SJSA1 (cell line): ENCODE measurements around the gene RAP1B. TPM values are rescaled to one million over a fixed set of nuclear protein-coding genes. Genes with fewer than 3 reads are reported as not detected.

Experiments
- DNase-seq, 2 experiments: peaks; one replicate each; pipeline ENCODE4 v3.0.0-alpha.2; 2015 to 2020; ENCODE audit warnings: low spot score in 2 of 2, low read depth in 1 of 2
- H3K27ac ChIP-seq: fragments of 250-450 bp; sonication (Bioruptor Pico); 2 replicates; pipeline ENCODE4 v1.5.1; 2020; ENCODE audit warnings: mild to moderate bottlenecking, moderate library complexity
- H3K27me3 ChIP-seq: fragments of 250-450 bp; sonication (Bioruptor Pico); replicated peaks from 2 replicates; pipeline ENCODE4 v1.5.1; 2020; ENCODE audit warnings: mild to moderate bottlenecking, moderate library complexity
- H3K36me3 ChIP-seq: fragments of 250-450 bp; sonication (Bioruptor Pico); 2 replicates; pipeline ENCODE4 v1.5.1; 2020; ENCODE audit warnings: mild to moderate bottlenecking
- H3K4me1 ChIP-seq: fragments of 250-450 bp; sonication (Bioruptor Pico); replicated peaks from 2 replicates; pipeline ENCODE4 v1.6.1; 2021; ENCODE audit warnings: mild to moderate bottlenecking
- H3K4me3 ChIP-seq: fragments of 250-450 bp; sonication (Bioruptor Pico); 2 replicates; pipeline ENCODE4 v1.5.1; 2020; ENCODE audit warnings: mild to moderate bottlenecking
- H3K9me3 ChIP-seq: fragments of 250-450 bp; sonication (Bioruptor Pico); replicated peaks from 2 replicates; pipeline ENCODE4 v1.5.1; 2020; ENCODE audit warnings: mild to moderate bottlenecking
- total RNA-seq: library from RNA; depleted of rRNA; stranded (reverse); fragments of >200 nt; shearing (Covaris generic); gene quantifications from 2 replicates; pipeline ENCODE4 v1.2.3, GENCODE V29; 2014

The RAP1B gene
- total RNA-seq, 1 experiment from 2014 or later = 334 TPM

GRCh38 chr12:68617160-68617926, 6.6 kb downstream of the RAP1B start:
- peaks cover 39% of the 10 kb centered on the region for H3K36me3 ChIP-seq
- no peak overlapping the region for H3K27ac ChIP-seq
- no peaks in the 10 kb centered on the region for H3K27me3 ChIP-seq
- no peak for DNase-seq
- no peak overlapping the region for H3K4me3 ChIP-seq
- H3K9me3 ChIP-seq = no peaks in the 10 kb centered on the region
- H3K4me1 ChIP-seq = peaks cover 27% of the 10 kb centered on the region

- Histone ChIP-seq H3K27ac (no peak overlapping the region), H3K27me3 (no peaks in the 10 kb centered on the region), H3K9me3 (no peaks in the 10 kb centered on the region), H3K4me1 (peaks cover 28% of the 10 kb centered on the region), H3K36me3 (peaks cover 31% of the 10 kb centered on the region), H3K4me3 (no peak overlapping the region)
- DNase-seq = no peak
These were observed 8.8 kb downstream of the RAP1B start for GRCh38 chr12:68619541-68619940.

GRCh38 chr12:68620519-68621471, 10.1 kb downstream of the RAP1B start:
- Histone ChIP-seq H3K36me3 (peaks cover 43% of the 10 kb centered on the region), H3K4me1 (peaks cover 28% of the 10 kb centered on the region), H3K27ac (no peak overlapping the region; the same call in 1 of the 2 replicates)

GRCh38 chr12:68621472-68622081, 10.9 kb downstream of the RAP1B start:
- Histone ChIP-seq H3K27me3 (no peaks in the 10 kb centered on the region), H3K36me3 (peaks cover 50% of the 10 kb centered on the region), H3K27ac (no peak overlapping the region; the same call in 1 of the 2 replicates), H3K4me3 (no peak overlapping the region), H3K4me1 (peaks cover 28% of the 10 kb centered on the region), H3K9me3 (no peaks in the 10 kb centered on the region)
- no peak for DNase-seq

More at GRCh38 chr12:68620519-68621471, 10.1 kb downstream of the RAP1B start:
- no peaks in the 10 kb centered on the region for H3K27me3 ChIP-seq
- H3K4me3 ChIP-seq = no peak overlapping the region
- no peak for DNase-seq
- no peaks in the 10 kb centered on the region for H3K9me3 ChIP-seq

GRCh38 chr12:68622250-68622649, 11.6 kb downstream of the RAP1B start:
- DNase-seq = no peak
- H3K9me3 ChIP-seq = no peaks in the 10 kb centered on the region
- H3K4me3 ChIP-seq = no peak overlapping the region
- peaks cover 25% of the 10 kb centered on the region for H3K4me1 ChIP-seq
- no peak overlapping the region for H3K27ac ChIP-seq
- H3K27me3 ChIP-seq = no peaks in the 10 kb centered on the region
- H3K36me3 ChIP-seq = peaks cover 56% of the 10 kb centered on the region

- Histone ChIP-seq H3K4me3 (no peak overlapping the region), H3K9me3 (no peaks in the 10 kb centered on the region), H3K27ac (no peak overlapping the region), H3K36me3 (peaks cover 59% of the 10 kb centered on the region), H3K27me3 (no peaks in the 10 kb centered on the region), H3K4me1 (peaks cover 25% of the 10 kb centered on the region)
- DNase-seq = no peak
These were observed 12.4 kb downstream of the RAP1B start for GRCh38 chr12:68623059-68623458.

- Histone ChIP-seq H3K36me3 (peaks cover 65% of the 10 kb centered on the region), H3K4me1 (peaks cover 25% of the 10 kb centered on the region), H3K9me3 (no peaks in the 10 kb centered on the region), H3K27me3 (no peaks in the 10 kb centered on the region), H3K4me3 (no peak overlapping the region), H3K27ac (peak overlapping the region; percentile 24; the same call in 1 of the 2 replicates)
- peak in 1 of 2 experiments; percentile 12 for DNase-seq
These were observed 13.3 kb downstream of the RAP1B start for GRCh38 chr12:68623984-68624383.

- no peak for DNase-seq
- Histone ChIP-seq H3K4me3 (no peak overlapping the region), H3K36me3 (peaks cover 66% of the 10 kb centered on the region), H3K9me3 (no peaks in the 10 kb centered on the region), H3K27ac (no peak overlapping the region), H3K27me3 (no peaks in the 10 kb centered on the region), H3K4me1 (peaks cover 25% of the 10 kb centered on the region)
These were observed 14.2 kb downstream of the RAP1B start for GRCh38 chr12:68624933-68625332.

- no peaks in the 10 kb centered on the region for H3K9me3 ChIP-seq
- no peaks in the 10 kb centered on the region for H3K27me3 ChIP-seq
- no peak overlapping the region for H3K4me3 ChIP-seq
- H3K4me1 ChIP-seq = peaks cover 22% of the 10 kb centered on the region
- peaks cover 46% of the 10 kb centered on the region for H3K36me3 ChIP-seq
- H3K27ac ChIP-seq = no peak overlapping the region
- no peak for DNase-seq
These were observed 17.1 kb downstream of the RAP1B start for GRCh38 chr12:68627673-68628319.

GRCh38 chr12:68628698-68629097, 18.0 kb downstream of the RAP1B start:
- H3K4me1 ChIP-seq = peaks cover 18% of the 10 kb centered on the region
- DNase-seq = no peak
- no peaks in the 10 kb centered on the region for H3K9me3 ChIP-seq
- no peaks in the 10 kb centered on the region for H3K27me3 ChIP-seq
- no peak overlapping the region for H3K27ac ChIP-seq
- no peak overlapping the region for H3K4me3 ChIP-seq
- H3K36me3 ChIP-seq = peaks cover 46% of the 10 kb centered on the region

- H3K9me3 ChIP-seq = no peaks in the 10 kb centered on the region
- peaks cover 39% of the 10 kb centered on the region for H3K36me3 ChIP-seq
- H3K27ac ChIP-seq = no peak overlapping the region
- no peak overlapping the region for H3K4me3 ChIP-seq
- H3K27me3 ChIP-seq = no peaks in the 10 kb centered on the region
- no peak for DNase-seq
- peaks cover 14% of the 10 kb centered on the region for H3K4me1 ChIP-seq
These were observed 19.4 kb downstream of the RAP1B start for GRCh38 chr12:68630050-68630449.

GRCh38 chr12:68630598-68630997, 19.9 kb downstream of the RAP1B start:
- no peak for DNase-seq
- H3K36me3 ChIP-seq = peaks cover 33% of the 10 kb centered on the region
- H3K4me1 ChIP-seq = peaks cover 14% of the 10 kb centered on the region
- no peak overlapping the region for H3K27ac ChIP-seq
- no peak overlapping the region for H3K4me3 ChIP-seq
- no peaks in the 10 kb centered on the region for H3K27me3 ChIP-seq
- H3K9me3 ChIP-seq = no peaks in the 10 kb centered on the region

- peak in 1 of 2 experiments; percentile 34 for DNase-seq
- no peak overlapping the region for H3K27ac ChIP-seq
- H3K4me1 ChIP-seq = peaks cover 14% of the 10 kb centered on the region
These were observed 20.5 kb downstream of the RAP1B start for GRCh38 chr12:68631227-68631626.

More at GRCh38 chr12:68631227-68631626, 20.5 kb downstream of the RAP1B start:
- Histone ChIP-seq H3K4me3 (no peak overlapping the region), H3K27me3 (no peaks in the 10 kb centered on the region), H3K9me3 (no peaks in the 10 kb centered on the region), H3K36me3 (peaks cover 27% of the 10 kb centered on the region)
